OCI-LY3 (cell line): ENCODE data around the gene MAD1L1.

Experiments used
- H2AFZ ChIP-seq: fragments of 200-600, 300-600 bp; shearing (Covaris generic); 2 replicates; pipeline ENCODE4 v1.6.0; 2014; ENCODE audit warnings: antibody characterized with exemption, low read depth, low read length
- H3K27ac ChIP-seq: fragments of 200-600, 300-600 bp; sonication (generic); 2 replicates; pipeline ENCODE4 v1.5.1; 2014; ENCODE audit warnings: mild to moderate bottlenecking, low read length, moderate library complexity, mixed read lengths
- H3K27me3 ChIP-seq: fragments of 200-600, 300-600 bp; sonication (generic); 2 replicates; pipeline ENCODE4 v1.6.1; 2014; ENCODE audit warnings: low read depth, low read length, mixed read lengths
- H3K36me3 ChIP-seq: fragments of 200-600, 300-600 bp; sonication (generic); replicated peaks from 2 replicates; pipeline ENCODE3; 2014; ENCODE audit warnings: low read depth, low read length, mixed read lengths
- H3K4me1 ChIP-seq: fragments of 300-600, 200-600 bp; sonication (generic); 2 replicates; pipeline ENCODE4 v1.6.1; 2014; ENCODE audit warnings: low read length, mixed read lengths
- H3K4me2 ChIP-seq: fragments of 200-600, 300-600 bp; sonication (generic); 2 replicates; pipeline ENCODE4 v1.6.1; 2014; ENCODE audit warnings: low read length, mixed read lengths
- H3K4me3 ChIP-seq: fragments of 300-600, 200-600 bp; sonication (generic); 2 replicates; pipeline ENCODE4 v1.5.1; 2014; ENCODE audit warnings: antibody characterized with exemption, mild to moderate bottlenecking, low read length, moderate library complexity
- H3K79me2 ChIP-seq: fragments of 300-600, 200-600 bp; shearing (Covaris generic); 2 replicates; pipeline ENCODE4 v1.6.1; 2014; ENCODE audit warnings: mild to moderate bottlenecking, low read length, mixed read lengths
- H3K9ac ChIP-seq: fragments of 300-600, 200-600 bp; shearing (Covaris generic); 2 replicates; pipeline ENCODE4 v1.6.0; 2014; ENCODE audit warnings: mild to moderate bottlenecking, low read length, moderate library complexity
- H3K9me3 ChIP-seq: fragments of 200-600, 300-600 bp; shearing (Covaris generic); 2 replicates; pipeline ENCODE4 v1.6.1; 2014; ENCODE audit warnings: low read length, mixed read lengths; ENCODE audit not compliant: insufficient read depth
- H4K20me1 ChIP-seq: fragments of 200-600, 300-600 bp; sonication (generic); 2 replicates; pipeline ENCODE4 v1.6.1; 2016; ENCODE audit warnings: low read length, mixed read lengths; ENCODE audit not compliant: insufficient read depth
- CTCF ChIP-seq: fragments of 200-600, 300-600 bp; sonication (generic); IDR thresholded peaks from 2 replicates; pipeline ENCODE4 v1.5.1; 2014; ENCODE audit warnings: antibody characterized with exemption, low read length, low read depth
- EZH2phosphoT487 ChIP-seq: fragments of 200-600 bp; shearing (Covaris generic); IDR thresholded peaks from 2 replicates; pipeline ENCODE4 v1.6.1; 2018; ENCODE audit warnings: antibody characterized with exemption, mixed run types, low read depth

The MAD1L1 gene

GRCh38 chr7:1854866-1855724, 377.6 kb downstream of the MAD1L1 start:
- Histone ChIP-seq H2AFZ (no peak overlapping the region), H3K4me1 (no peaks in the 10 kb centered on the region), H4K20me1 (no peaks in the 10 kb centered on the region), H3K79me2 (no peaks in the 10 kb centered on the region), H3K9me3 (no peaks in the 10 kb centered on the region), H3K9ac (no peak overlapping the region), H3K4me3 (no peak overlapping the region), H3K27me3 (no peaks in the 10 kb centered on the region), H3K4me2 (no peak overlapping the region), H3K36me3 (no peaks in the 10 kb centered on the region), H3K27ac (no peak overlapping the region)
- TF ChIP-seq CTCF (no peak), EZH2phosphoT487 (no peak)

GRCh38 chr7:1853986-1854865, 378.5 kb downstream of the MAD1L1 start:
- Histone ChIP-seq H3K27me3 (no peaks in the 10 kb centered on the region), H3K27ac (no peak overlapping the region)

GRCh38 chr7:1853431-1853985, 379.2 kb downstream of the MAD1L1 start:
- H3K27me3 ChIP-seq, result no peaks in the 10 kb centered on the region
- H3K36me3 ChIP-seq, result no peaks in the 10 kb centered on the region
- no peak overlapping the region for H3K4me3 ChIP-seq
- no peaks in the 10 kb centered on the region for H3K9me3 ChIP-seq
- no peaks in the 10 kb centered on the region for H3K79me2 ChIP-seq
- no peaks in the 10 kb centered on the region for H3K4me1 ChIP-seq
- H4K20me1 ChIP-seq, result no peaks in the 10 kb centered on the region
- TF ChIP-seq CTCF, result no peak
- no peak for TF ChIP-seq EZH2phosphoT487
- H2AFZ ChIP-seq, result no peak overlapping the region
- H3K9ac ChIP-seq, result no peak overlapping the region
- no peak overlapping the region for H3K27ac ChIP-seq
- no peak overlapping the region for H3K4me2 ChIP-seq

More at GRCh38 chr7:1853986-1854865, 378.5 kb downstream of the MAD1L1 start:
- H3K4me2 ChIP-seq, result no peak overlapping the region
- H4K20me1 ChIP-seq, result no peaks in the 10 kb centered on the region
- no peaks in the 10 kb centered on the region for H3K9me3 ChIP-seq
- H3K9ac ChIP-seq, result no peak overlapping the region
- H3K4me3 ChIP-seq, result no peak overlapping the region
- H3K36me3 ChIP-seq, result no peaks in the 10 kb centered on the region
- no peaks in the 10 kb centered on the region for H3K4me1 ChIP-seq
- no peaks in the 10 kb centered on the region for H3K79me2 ChIP-seq
- no peak for TF ChIP-seq CTCF
- no peak for TF ChIP-seq EZH2phosphoT487
- H2AFZ ChIP-seq, result no peak overlapping the region
